ENCODE measurements around the gene SCN7A.

DNA sequence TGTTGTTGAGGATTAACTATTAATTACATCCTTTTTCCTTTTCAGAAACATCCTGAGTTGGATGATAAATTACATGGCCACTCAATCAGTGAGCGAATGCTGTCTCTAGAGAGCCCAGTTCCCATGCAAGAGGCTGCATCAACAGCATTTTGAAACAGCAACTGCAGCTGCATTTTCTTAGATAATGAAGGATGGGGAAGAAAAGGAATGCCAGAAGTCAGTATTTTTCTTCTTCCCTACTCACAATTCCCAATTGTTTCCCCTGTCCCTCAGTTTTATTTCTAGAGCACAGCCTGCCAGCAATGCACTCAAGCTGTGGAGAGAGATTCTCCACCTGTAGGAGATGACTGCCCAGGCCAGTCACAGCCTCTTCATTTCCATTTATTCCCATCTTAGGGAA, 6.9 kb downstream of the SCN7A start:
- TF ChIP-seq, protein P1, sequence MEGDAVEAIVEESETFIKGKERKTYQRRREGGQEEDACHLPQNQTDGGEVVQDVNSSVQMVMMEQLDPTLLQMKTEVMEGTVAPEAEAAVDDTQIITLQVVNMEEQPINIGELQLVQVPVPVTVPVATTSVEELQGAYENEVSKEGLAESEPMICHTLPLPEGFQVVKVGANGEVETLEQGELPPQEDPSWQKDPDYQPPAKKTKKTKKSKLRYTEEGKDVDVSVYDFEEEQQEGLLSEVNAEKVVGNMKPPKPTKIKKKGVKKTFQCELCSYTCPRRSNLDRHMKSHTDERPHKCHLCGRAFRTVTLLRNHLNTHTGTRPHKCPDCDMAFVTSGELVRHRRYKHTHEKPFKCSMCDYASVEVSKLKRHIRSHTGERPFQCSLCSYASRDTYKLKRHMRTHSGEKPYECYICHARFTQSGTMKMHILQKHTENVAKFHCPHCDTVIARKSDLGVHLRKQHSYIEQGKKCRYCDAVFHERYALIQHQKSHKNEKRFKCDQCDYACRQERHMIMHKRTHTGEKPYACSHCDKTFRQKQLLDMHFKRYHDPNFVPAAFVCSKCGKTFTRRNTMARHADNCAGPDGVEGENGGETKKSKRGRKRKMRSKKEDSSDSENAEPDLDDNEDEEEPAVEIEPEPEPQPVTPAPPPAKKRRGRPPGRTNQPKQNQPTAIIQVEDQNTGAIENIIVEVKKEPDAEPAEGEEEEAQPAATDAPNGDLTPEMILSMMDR (IDR thresholded peaks at IDR 0.05; ENCODE audit: low read length): no peak
- TF ChIP-seq EZH2 (optimal IDR thresholded peaks at IDR 0.05; ENCODE audit: low read depth, low read length): no peak

All from MM.1S (cell line).